Activated naive CD4-positive, alpha-beta T cell treated with anti-CD3 and anti-CD28 coated beads, Interleukin-2, amount 10 ng/mL, durations not matched to agents 7 days and 5 days (primary cell): ENCODE data around the gene PRRT4.

ENCODE experiments used
- CTCF ChIA-PET: fragments of 350-600 bp; sonication (Branson Sonifier 250); formaldehyde crosslinking; loops from one replicate; lab custom pipeline; 2021; ENCODE audit warnings: antibody characterized with exemption; lab: Charles Lee
- DNase-seq: peaks from one replicate; pipeline ENCODE4 v3.0.0-alpha.2; 2020
- H3K27ac Mint-ChIP-seq: one replicate; pipeline ENCODE4 v1.8.0; 2021; ENCODE audit warnings: mild to moderate bottlenecking, moderate library complexity, mixed read lengths
- H3K27me3 Mint-ChIP-seq: one replicate; pipeline ENCODE4 v1.8.0; 2021; ENCODE audit warnings: mild to moderate bottlenecking, mixed read lengths
- H3K36me3 Mint-ChIP-seq: one replicate; pipeline ENCODE4 v1.8.0; 2021; ENCODE audit warnings: mixed read lengths
- H3K4me1 Mint-ChIP-seq: one replicate; pipeline ENCODE4 v1.8.0; 2021; ENCODE audit warnings: mixed read lengths
- H3K4me3 Mint-ChIP-seq: one replicate; pipeline ENCODE4 v1.8.0; 2021; ENCODE audit warnings: mild to moderate bottlenecking, moderate library complexity, mixed read lengths
- H3K9me3 Mint-ChIP-seq: one replicate; pipeline ENCODE4 v1.8.0; 2021; ENCODE audit warnings: mixed read lengths

Gene PRRT4

DNA sequence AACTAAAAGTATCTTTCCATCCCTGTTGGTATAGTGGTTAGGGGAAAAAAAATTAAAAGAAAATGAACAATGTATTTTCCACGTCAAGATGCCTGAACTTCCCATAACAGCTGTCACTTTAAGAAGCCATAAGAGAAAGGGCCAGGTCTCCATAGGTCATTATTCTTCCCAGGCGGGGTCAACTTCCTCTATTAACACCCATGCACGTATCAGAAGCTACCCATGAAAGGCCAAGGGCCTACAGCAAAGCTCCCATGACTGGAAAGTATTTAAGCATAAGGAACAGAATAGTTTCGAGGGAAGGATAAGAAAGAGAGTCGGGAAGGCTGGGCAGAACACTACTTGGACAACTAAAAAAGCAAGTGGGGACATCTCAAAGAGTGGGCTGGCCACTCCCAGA is 57.8 kb downstream of the PRRT4 start:
- CTCF ChIA-PET: no interaction called here

DNA sequence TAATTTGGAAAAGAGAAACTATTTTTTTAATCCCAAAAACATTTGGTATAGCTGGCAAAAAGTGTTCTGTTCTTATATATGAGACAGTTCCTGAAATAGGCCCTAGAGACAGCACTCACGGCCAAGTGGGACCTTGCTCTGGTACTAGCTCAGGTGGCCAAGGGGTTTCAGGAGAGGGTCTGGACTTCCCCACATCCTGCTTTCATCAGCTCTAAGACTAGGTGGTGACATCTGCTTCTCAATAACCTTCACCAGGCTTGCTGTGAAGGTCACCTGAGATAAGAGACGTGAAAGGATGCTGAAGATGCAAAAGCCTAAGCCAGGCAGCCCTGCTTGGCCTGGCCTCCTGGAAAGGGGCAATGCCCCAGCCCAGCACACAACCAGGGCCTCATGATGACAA is 58.4 kb downstream of the PRRT4 start:
- CTCF ChIA-PET: no interaction called here
- H3K27ac Mint-ChIP-seq: no peak overlapping the region
- no peak overlapping the region for H3K4me3 Mint-ChIP-seq
- no peak for DNase-seq
- H3K9me3 Mint-ChIP-seq: no peaks in the 10 kb centered on the region
- H3K36me3 Mint-ChIP-seq: peaks cover 19% of the 10 kb centered on the region
- H3K27me3 Mint-ChIP-seq: no peaks in the 10 kb centered on the region
- H3K4me1 Mint-ChIP-seq: no peaks in the 10 kb centered on the region

More for the DNA sequence above, 57.8 kb downstream of the PRRT4 start:
- H3K4me3 Mint-ChIP-seq: no peak overlapping the region
- H3K27ac Mint-ChIP-seq: no peak overlapping the region
- peaks cover 24% of the 10 kb centered on the region for H3K36me3 Mint-ChIP-seq
- H3K4me1 Mint-ChIP-seq: no peaks in the 10 kb centered on the region
- no peak for DNase-seq
- H3K9me3 Mint-ChIP-seq: no peaks in the 10 kb centered on the region
- no peaks in the 10 kb centered on the region for H3K27me3 Mint-ChIP-seq

DNA sequence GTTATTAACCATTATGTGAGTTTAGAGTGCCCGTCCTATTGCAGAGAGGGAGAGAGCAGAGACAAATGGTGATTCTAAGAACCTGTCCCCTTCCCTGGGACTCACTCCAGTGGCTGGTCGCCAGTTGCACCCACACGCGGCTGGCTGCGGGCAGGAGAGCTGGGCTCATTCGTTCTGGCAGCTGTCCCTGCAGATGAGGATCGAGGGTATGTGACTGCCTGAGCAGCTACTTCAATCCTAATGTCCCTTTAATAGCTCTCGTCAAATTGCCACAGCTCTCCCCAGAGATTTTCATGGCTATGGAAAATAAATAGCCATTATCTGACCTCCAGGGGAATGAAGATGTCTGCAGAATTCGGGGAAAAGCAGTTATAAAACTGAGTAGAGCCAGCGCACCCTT is 59.4 kb downstream of the PRRT4 start:
- DNase-seq: no peak
- H3K27ac Mint-ChIP-seq: no peak overlapping the region
- H3K9me3 Mint-ChIP-seq: no peaks in the 10 kb centered on the region
- no peaks in the 10 kb centered on the region for H3K27me3 Mint-ChIP-seq
- no peaks in the 10 kb centered on the region for H3K4me1 Mint-ChIP-seq
- H3K36me3 Mint-ChIP-seq: peaks cover 13% of the 10 kb centered on the region
- no peak overlapping the region for H3K4me3 Mint-ChIP-seq
- CTCF ChIA-PET: no interaction called here
